ENCODE measurements around the gene EIF3K.
A peak's percentile ranks its signal among the peaks of the same experiment; 100 is the strongest.
"Not testable (repeated sequence)": the region's sequence is repeated elsewhere in the genome, so short reads cannot be mapped to it uniquely, and the experiment has no call there.

The EIF3K gene

DNA sequence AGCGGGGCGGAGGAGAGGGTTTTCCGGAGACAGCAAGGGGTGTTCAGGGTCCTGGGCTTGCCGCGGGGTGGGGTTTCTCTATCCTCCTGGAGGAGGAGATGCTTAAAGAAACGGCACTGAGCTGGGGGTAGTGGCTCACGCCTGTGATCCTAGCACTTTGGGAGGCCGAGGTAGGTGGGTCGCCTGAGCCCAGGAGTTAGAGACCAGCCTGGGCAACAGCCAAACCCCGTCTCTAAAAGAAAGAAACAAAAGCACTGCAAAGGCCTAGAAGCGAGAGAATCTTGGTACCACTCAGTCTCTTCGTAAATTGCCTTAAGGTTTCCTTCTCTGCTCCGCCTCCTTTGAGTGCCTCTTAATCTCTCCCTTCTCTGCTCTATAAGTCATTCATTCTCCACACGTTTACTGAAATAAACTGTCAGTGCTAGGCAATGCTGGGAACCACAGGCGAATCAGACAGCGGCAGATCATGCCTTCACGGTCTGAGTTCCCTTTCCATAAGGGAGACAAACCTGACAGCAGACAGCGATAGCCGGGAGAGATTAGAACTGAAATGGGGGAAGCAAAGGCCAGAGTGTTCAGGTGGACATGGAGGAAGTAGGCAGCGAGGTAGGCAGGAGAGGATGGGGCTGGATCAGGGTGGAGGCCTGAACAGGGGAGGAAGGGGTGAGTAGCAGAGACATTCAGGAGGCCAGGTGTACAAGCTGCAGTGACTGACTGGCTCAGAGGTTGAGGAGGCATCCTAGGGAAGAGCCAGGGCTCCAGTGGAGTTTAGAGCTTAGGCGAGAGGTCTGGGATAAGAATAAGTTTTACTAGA lies 580 bp downstream of the EIF3K start:
- no peak for DNase-seq

DNA sequence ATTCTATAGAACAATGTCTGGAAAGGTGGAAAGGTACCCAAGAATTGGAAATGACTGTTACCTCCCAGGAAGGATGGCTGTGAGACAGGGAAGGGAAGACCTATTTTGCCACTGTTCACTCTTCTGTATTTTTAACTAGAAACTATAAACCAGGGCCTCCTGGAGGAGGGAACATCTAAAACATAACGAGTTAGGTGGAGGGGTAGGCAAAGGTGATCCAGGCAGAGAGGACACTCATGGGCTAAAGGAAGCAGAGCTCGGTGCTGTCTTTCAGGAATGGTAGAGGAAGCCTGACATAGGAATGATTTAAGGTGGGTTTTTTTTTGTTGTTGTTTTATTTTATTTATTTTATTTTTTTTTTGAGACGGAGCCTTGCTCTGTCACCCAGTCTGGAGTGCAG lies 5.8 kb downstream of the EIF3K start:
- no peak for DNase-seq

DNA sequence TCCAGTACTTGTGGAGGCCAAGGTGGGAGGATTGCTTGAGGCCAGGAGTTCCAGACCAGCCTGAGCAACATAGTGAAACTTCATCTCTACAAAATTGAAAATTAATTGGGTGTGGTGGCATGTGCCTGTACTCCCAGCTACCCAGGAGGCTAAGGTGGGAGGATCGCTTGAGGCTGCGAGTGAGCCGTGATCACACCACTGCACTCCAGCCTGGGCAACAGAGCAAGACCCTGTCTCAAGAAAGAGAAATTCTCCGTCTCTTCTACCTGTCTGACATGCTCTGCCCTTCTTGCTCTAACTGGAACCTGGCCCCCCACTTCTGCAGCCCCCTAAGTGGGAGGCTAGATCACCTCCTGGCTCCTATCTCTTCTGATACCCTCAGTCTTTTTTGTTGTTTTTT lies 7.4 kb downstream of the EIF3K start:
- DNase-seq: no peak

DNA sequence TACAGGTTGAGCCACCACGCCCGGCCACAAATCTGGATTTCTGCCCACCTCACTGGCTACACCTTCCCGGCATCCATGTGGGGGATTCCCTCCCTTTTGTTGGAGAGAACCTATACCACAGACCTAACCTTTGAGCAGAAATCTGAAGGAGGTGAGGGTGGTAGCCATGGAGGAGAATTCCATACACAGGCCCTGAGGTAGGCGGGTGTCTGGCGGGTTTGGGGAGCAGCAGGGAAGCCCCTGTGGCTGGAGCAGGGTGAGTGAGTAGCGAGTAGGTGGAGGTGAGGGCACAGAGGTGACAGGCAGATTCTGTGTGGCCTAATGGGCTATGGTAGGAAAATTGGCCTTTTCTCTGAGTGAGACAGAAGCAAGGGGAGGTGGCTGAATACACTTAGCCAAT lies 10.6 kb downstream of the EIF3K start:
- no peak for DNase-seq

DNA sequence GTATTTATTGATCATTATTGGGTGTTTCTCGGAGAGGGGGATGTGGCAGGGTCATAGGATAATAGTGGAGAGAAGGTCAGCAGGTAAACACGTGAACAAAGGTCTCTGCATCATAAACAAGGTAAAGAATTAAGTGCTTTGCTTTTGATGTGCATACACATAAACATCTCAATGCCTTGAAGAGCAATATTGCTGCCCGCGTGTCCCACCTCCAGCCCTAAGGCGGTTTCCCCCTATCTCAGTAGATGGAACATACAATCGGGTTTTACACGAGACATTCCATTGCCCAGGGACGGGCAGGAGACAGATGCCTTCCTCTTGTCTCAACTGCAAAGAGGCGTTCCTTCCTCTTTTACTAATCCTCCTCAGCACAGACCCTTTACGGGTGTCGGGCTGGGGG lies 12.3 kb downstream of the EIF3K start:
- DNase-seq: not testable (repeated sequence)

DNA sequence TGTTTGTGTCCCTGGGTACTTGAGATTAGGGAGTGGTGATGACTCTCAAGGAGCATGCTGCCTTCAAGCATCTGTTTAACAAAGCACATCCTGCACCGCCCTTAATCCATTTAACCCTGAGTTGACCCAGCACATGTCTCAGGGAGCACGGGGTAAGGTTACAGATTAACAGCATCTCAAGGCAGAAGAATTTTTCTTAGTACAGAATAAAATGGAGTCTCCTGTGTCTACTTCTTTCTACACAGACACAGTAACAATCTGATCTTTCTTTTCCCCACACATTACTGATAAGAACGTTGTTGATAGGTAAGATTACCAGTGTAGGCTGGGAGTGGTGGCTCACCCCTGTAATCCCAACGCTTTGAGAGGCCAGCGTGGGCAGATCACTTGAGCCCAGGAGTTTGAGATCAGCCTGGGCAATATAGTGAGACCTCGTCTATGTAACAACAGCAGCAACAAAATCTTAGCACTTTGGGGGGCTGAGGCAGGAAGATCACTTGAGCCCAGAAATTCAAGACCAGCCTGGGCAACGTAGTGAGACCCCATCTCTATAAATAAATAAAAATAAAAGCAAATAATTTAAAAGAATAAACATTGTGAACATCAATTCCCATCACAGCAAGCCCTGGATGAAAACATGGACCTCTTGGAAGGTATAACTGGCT lies 13.0 kb downstream of the EIF3K start:
- DNase-seq: not testable (repeated sequence)

DNA sequence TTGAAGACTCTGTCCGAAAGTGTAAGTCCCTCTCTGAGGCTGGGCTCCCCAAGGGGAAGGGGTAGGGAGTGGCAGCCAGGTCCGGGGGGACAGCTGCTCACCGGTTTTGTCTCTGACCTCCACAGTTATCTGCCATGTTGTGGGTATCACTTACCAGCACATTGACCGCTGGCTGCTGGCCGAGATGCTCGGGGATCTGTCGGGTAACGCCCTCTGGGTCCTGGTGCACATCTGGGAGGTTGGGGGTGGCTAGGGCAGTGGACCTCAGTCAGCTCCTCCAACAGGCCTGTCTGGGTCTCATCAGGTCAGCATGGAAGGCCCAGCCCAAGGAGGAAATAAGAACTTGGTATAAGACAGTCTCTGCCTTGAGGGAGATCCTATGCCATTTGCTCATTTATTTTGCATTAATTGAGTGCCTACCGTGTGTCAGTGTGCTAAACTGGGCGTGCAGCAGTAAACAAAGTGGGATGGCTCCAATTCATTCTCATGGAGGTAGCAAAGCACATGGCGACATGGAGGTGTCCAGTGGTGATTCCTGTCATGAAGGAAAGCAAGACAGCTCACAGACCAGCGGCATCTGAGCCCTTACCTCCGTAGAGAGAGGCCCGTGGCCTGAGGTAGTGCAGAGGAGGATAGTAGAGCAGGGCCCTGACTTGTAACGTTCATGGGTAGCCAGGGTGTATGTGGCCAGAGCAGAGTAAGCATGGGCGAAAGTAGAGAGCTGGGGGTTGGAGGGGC lies 13.7 kb downstream of the EIF3K start:
- DNase-seq: no peak

DNA sequence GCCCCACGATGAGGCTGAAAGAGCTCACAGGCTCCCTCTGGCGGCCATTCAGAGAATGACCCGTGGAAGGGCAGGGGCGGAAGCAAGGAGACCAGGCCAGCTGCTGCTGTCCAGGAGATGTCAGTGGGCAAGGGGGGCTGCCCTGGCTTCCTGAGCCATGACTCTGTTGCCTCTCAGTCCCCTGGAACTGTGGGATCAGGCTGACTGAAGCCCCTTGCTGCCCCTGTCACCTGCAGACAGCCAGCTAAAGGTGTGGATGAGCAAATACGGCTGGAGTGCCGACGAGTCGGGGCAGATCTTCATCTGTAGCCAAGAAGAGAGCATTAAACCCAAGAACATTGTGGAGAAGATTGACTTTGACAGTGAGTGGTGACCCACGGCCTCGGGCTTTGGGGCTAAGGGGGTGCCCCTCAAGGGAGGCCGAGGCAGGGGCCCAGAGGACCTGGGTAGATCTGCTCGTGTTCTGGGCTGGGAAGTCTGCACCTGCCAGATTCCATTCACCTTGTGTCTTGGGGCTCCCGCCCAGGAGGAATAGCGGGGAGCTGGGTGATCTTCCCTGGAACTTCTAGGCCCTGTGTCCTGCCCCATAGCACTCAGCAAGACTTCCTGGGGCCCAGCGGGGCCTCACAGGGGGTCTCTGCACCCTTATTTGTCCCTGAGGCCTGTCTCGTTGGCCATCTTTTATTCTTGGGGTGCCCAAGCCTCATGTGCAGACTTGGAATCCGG lies 15.9 kb downstream of the EIF3K start:
- DNase-seq: peak; percentile 65

DNA sequence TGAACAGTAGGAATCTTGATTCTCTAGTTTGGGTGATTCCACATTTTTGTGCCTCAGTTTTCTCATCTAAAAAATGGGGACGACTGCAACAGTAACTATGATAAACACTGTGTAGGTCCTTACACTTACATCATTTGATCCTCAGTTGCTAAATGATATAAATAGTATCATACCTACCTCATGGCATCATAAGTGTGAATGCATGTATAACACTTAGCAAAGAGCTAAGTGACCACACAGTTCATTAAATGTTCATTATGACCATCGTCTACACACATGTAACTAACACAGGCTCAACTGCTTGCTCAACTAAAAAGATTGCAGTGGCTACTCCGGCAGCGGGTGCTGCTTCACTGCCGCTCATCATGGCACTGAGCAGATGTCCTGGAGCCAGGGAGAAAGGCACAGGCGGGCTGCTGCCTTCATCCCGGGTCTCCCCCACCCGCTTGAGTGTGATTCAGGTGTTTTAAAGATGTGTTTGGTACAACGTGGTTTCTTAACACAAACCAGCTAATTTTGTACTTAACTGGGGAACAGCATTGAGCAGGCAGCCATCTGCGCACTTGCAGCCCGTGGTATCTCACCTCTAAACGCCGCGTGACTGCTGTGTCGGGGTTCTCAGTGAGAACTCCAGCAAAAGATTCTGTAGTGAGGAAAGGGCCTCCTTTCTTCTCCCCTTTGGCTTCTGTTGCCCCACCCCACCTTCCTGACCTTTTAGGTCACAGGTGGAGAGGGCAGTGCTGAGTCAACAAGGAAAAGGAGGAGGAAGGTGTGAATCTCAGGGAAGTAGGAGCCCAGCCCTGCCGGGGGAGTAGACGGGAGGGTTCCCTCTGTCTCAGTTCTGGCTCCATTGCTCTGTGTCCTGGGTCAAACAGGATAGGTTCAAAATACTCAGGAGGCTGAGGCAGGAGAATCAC lies 16.8 kb downstream of the EIF3K start:
- DNase-seq: no peak

DNA sequence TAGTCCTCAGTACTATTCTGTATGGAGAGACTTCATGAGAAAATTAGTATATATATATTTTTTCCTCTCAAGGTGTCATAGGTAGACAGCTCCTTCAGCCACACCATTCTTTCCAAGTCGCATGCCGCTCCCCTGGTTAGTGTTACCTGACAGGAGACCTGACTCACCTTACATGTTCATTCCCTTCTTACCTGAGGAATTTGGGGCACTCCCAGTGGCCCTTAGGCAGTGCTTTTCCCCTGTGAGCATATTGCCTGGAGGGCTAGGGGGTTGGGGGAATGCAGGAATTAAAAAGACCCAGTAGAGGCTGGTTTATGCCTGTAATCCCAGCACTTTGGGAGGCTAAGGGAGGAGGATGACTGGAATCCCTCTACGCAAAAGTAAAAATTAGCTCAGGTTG lies 19.5 kb downstream of the EIF3K start:
- no peak for DNase-seq

DNA sequence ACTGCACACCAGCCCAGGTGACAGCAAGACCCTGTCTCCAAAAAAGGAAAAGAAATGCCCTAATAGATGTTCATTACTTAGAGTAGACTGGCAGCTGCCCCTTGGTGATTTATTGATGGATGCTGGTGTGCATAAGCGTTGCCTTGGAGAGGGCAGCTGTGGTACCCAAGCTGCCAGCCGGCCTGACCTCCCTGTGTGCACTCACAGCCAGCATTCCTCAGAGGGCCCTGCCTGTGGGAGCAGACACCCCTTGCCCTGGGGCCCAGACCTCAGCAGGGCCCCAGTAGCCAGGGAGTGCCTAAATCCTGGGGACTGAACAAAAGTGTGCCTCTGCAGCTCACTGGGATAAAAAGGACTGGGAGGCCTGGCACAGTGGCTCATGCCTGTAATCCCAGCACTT lies 20.7 kb downstream of the EIF3K start:
- DNase-seq: no peak

DNA sequence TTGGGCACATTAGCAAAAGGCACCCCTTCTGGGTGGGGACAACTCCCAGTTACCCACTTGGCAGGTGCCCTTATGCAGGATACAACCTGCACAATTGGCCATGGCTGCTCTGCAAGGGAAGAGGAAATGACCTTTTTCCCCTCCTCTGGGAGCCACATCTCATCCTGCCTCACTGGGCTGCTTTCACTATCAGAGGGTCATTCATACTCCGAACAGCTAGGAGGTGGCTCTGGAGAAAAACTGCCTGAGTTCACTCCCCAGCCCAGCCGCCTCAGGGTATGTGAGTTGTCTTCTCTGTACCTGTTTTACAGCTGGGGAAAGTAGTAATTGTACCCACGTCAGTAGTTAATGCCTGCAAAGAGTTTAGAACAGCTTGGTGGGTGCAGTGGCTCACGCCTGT lies 21.4 kb downstream of the EIF3K start:
- no peak for DNase-seq

DNA sequence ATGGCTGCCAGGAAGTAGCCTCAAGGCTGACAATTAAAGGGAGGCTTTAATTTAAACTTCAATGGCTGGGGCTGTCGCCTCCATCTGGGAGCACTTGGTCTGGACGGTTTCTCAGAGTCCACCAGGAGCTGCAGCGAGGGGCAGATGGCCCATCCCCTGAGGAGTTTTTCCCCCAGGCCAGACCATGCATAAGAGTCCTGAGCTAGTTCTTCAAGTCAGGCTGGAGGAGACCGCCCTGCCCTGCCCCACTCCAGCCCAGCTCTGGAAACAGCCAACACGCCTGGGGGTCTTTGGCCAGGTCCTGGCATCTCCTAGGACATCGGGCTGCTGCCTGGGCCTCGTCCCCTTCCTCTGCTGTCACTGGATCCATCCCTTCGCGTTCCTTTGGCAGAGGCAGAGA lies 23.2 kb downstream of the EIF3K start:
- no peak for DNase-seq

DNA sequence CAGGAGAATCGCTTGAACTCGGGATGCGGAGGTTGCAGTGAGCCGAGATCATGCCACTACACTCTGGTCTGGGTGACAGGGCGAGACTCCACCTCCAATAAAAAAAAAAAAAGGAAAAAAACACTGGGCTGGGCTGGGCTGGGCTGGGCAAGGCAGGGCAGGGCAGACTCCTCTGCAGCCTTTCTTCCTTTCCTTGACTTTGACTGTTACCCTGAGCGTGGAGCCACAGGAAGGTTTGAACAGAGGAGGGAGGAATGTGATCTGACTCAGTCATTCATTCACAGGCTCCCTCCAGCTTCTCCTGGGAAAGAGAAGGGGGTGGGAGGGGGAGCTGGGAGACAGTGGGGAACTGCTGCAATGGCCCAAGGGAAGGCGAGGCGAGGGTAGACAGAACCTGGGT lies 25.7 kb downstream of the EIF3K start:
- no peak for DNase-seq

DNA sequence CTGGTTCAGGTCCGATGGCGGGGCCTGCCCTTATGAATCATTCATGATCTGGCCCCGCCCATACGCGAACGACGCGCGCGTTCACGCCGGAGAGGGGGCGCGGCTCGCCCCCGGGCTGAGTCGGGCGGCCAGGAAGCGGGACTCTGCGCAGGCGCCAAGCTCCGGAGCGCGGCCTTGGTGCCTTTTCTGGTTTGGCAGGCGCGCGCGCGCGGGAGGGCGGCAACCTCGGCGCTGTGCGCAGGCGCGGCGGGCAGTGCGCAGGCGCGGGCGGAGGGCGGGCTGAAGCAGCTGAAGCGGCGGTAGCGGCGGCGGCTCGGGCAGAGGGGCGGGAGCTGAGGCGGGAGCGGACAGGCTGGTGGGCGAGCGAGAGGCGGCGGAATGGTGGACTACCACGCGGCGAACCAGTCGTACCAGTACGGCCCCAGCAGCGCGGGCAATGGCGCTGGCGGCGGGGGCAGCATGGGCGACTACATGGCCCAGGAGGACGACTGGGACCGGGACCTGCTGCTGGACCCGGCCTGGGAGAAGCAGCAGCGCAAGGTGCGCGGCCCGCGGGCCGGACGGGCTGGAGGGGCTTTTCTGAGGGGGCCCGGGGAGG lies 28.5 kb downstream of the EIF3K start, which contains the start of gene ACTN4:
Gene ACTN4, plus strand, starts transcription at position 282 of the 598 bp plus-strand sequence. Its CDS starts 97 bp downstream, at position 379.
- DNase-seq: peak; percentile 99

DNA sequence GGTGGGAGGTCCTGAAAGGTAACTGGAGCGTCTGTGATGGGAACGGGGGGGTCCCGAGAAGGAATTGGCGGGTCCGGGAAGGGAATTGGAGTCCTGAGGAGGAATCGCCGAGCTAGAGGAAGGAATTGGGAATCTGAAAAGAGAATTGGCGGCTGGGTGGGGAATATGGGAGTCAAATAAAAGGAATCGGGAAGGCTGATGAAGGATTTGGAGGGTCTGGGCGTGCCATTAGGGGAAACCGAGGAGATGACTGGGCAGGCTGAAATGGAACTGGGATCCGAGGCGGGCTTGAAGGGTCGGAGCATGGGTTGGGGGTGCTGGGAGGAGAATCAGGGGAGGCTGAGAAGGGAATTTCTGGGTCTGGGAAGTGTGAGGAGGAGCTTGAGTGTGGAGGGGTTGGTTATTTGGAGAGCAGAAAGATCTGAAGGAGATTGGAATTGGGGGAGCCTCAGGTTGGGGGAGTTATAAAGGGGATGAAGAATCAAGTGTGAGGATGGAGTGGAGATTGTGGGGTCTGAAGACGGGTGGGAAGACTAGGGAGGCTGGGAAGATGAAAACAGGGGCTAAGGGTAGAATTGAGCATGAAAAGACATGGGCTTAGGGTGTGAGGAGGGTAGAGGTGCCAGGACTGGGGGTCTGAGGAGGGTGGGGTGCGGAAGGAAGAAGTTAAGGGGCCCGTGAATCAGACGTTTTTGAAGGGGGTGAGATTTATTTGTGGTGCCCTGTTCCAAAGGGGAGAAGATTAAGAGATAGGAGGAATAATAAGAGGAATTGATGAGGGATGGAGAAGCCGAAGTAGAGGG lies 29.2 kb downstream of the EIF3K start:
- DNase-seq: no peak

DNA sequence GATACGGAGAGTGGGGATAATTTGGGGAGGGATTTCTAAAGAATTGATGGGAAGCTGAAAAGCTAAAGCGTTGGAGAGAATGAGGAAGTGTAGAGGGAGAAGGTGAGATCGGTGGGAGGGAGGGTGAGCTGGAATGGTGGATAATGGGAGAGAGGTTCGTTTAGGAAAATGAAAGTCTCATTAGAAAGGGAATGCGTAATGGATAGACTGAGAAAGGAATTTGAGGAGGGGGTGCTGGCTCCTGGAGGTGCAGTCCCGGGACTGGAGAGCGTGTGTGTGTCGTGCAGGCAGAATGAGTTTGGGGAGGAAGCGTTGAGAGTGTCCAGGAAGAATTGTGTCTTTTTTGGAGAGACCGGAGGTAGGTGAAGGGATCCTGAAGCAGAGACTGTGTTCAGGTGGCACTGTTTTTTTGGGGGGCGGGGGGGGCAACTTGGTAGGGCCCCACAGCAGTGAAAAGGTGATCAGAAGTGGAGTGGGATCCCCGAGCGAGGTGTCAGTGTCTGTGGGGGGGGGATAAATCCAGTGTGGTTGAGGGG lies 29.8 kb downstream of the EIF3K start:
- no peak for DNase-seq

DNA sequence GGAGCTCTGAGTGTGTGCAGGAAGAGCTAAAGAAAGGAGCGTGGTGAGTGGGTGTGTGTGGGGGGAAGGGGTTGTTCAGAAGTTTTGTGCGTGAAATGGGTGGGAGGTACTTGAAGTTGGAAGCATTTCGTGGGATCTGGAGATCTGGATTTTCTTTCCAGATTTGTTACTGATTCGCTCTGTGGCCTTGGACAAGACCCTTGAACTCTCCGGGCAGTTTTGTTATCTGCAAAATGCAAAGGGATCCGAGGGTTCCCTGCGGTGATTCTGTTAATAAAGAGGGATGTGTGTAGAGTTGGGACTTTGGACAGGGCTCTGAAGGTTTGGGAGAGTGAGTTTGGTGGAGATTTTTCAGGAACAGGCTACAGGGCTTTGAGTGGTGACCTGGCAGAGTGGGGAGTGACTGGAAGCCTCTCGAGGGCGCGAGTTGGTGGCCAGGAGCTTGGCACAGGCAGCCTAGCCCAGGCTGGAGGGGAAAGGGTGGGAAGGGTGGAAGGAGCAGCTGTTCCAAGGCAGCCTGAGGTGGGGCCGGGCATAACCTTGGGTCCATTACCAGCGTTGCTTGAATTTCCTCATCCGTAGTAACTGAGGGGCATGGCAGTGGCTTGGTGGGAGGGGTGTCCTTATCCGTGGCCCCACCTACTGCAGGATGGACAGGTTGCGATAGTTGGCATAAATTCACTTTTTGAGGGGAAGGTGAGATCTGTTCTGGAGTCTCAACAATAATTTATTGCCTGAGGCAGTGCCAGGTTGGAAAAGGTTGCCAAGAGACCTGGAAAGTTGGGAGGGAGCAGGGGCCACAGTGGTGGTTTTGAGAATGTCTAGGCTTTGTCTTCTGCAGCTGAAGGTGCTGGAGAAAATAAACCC lies 30.6 kb downstream of the EIF3K start:
- DNase-seq: no peak

DNA sequence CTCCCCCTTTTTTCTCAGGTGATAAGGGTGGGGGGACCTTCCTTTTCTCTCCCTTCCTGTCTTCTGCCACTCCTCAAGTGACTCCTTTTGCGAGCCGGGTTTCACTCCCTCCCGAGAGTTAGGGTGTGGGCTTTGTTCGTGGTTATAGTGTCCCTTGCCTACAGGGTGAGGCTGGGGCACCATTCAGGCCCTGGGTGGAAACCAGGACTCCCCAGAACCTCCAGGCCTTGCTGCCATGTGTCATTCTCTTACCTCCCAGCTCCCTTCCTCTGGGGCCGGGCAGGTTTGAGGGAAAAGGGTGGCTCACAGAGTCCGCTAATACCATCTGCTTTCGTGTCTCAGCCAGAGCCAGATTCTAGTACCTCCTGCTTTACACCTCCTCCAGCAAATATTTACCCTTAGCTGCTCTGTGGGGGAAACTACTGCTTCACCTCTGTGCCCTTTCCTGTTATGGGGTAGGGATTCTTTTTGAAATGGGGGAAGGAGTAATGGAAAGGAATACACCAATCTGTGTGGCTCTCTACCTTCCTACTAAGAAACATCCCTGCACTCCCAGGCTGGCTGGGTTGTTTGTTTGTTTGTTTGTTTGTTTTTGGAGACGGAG lies 31.3 kb downstream of the EIF3K start:
- no peak for DNase-seq

Data from stimulated activated CD4-positive, alpha-beta T cell treated with anti-CD3 and anti-CD28 coated beads, Interleukin-1b, Interleukin-23, amount 100 ng/mL, for 48 hours (primary cell).